ENCODE results near the gene KIAA1958. TPM values are rescaled to one million over a fixed set of nuclear protein-coding genes. Genes with fewer than 3 reads are reported as not detected.
A peak's percentile ranks its signal among the peaks of the same experiment; 100 is the strongest.

KIAA1958 gene
- total and polyA plus RNA-seq, 2 donors (not counting 1 experiment from before 2014, with no cell fraction given): 2.4 to 15.3 TPM

GRCh38 chr9:112548051-112548440 is 61.4 kb downstream of the KIAA1958 start:
- ATAC-seq (ENCODE audit: low read depth) (no peak), DNase-seq (no peak)
- no CpG with 5 or more reads among the region's 4 CpGs for WGBS (ENCODE audit: insufficient coverage)
- H3K4me1 ChIP-seq (ENCODE audit: control insufficient read depth in 2 of 2, insufficient read depth in 2 of 2, low read length in 2 of 2): peaks cover 3 to 10% of the 10 kb centered on the region in 2 donors
- H3K36me3 ChIP-seq (replicated peaks in 1 of 2; ENCODE audit: control extremely low read depth in 1 of 2, control insufficient read depth in 1 of 2, extremely low read depth in 1 of 2, insufficient read depth in 2 of 2, low read length in 1 of 2): no peaks in the 10 kb centered on the region
- intact Hi-C loops (cut with micrococcal nuclease): no loop called here
- no peaks in the 10 kb centered on the region for H3K27me3 Mint-ChIP-seq
- no peaks in the 10 kb centered on the region for H3K9me3 ChIP-seq (ENCODE audit: control extremely low read depth in 1 of 3, control insufficient read depth in 2 of 3, insufficient read depth in 1 of 3, low read length in 2 of 3)
- ChIA-PET CTCF (interaction anchor here (0.6 kb wide), 1 partner anchor 56 kb away, joined by 3 read pairs; no protein-coding TSS in a partner anchor), POLR2A (no interaction called here)
- TF ChIP-seq CTCF (IDR thresholded peaks at IDR 0.05) (no peak), EZH2 (IDR thresholded peaks at IDR 0.05; ENCODE audit: borderline replicate concordance, insufficient read depth, low read depth, low read length, poor library complexity, severe bottlenecking) (no peak)
- no peak overlapping the region for H3K4me3 Mint-ChIP-seq
- no peaks in the 10 kb centered on the region for H3K27me3 ChIP-seq (replicated peaks in 1 of 4; ENCODE audit: control extremely low read depth in 1 of 4, control insufficient read depth in 3 of 4, insufficient read depth in 4 of 4, low read length in 3 of 4)
- H3K4me1 Mint-ChIP-seq: peaks cover 24% of the 10 kb centered on the region
- no peaks in the 10 kb centered on the region for H4K20me1 ChIP-seq (ENCODE audit: control insufficient read depth, insufficient read depth, low read length, poor library complexity, severe bottlenecking)
- no peak overlapping the region for H3K4me3 ChIP-seq (ENCODE audit: control extremely low read depth in 1 of 5, extremely low read depth in 1 of 5, insufficient read depth in 1 of 5, low read depth in 2 of 5, low read length in 4 of 5)
- H3K9ac ChIP-seq (ENCODE audit: low read length): no peak overlapping the region
- H3K79me2 ChIP-seq (ENCODE audit: control insufficient read depth, insufficient read depth, low read length): peaks cover 18% of the 10 kb centered on the region
- H3K27ac Mint-ChIP-seq: no peak overlapping the region
- H2AFZ ChIP-seq (ENCODE audit: insufficient read depth, low read depth, low read length, poor library complexity, severe bottlenecking): no peak overlapping the region
- H3K4me2 ChIP-seq (replicated peaks; ENCODE audit: low read depth, low read length, poor library complexity, severe bottlenecking): no peak overlapping the region
- H3K27ac ChIP-seq (ENCODE audit: low read length in 2 of 2): no peak overlapping the region
- H3K9me3 Mint-ChIP-seq (ENCODE audit: insufficient read depth): no peaks in the 10 kb centered on the region

- no peak overlapping the region for H3K27ac ChIP-seq (ENCODE audit: low read length in 2 of 2)
- peaks cover 3 to 10% of the 10 kb centered on the region in 2 donors for H3K4me1 ChIP-seq (ENCODE audit: control insufficient read depth in 2 of 2, insufficient read depth in 2 of 2, low read length in 2 of 2)
- intact Hi-C loops (cut with micrococcal nuclease): no loop called here
- POLR2A ChIA-PET: no interaction called here
- WGBS (ENCODE audit: insufficient coverage): 100% methylated on average over 1 of the region's 4 CpGs
- TF ChIP-seq EZH2 (IDR thresholded peaks at IDR 0.05; ENCODE audit: borderline replicate concordance, insufficient read depth, low read depth, low read length, poor library complexity, severe bottlenecking) (no peak), CTCF (IDR thresholded peaks at IDR 0.05) (no peak)
- H3K4me2 ChIP-seq (replicated peaks; ENCODE audit: low read depth, low read length, poor library complexity, severe bottlenecking): peak overlapping the region; percentile 6
- no peak overlapping the region for H3K9ac ChIP-seq (ENCODE audit: low read length)
- Mint-ChIP-seq H3K27ac (no peak overlapping the region), H3K4me1 (peaks cover 24% of the 10 kb centered on the region), H3K4me3 (no peak overlapping the region), H3K9me3 (ENCODE audit: insufficient read depth) (no peaks in the 10 kb centered on the region), H3K27me3 (no peaks in the 10 kb centered on the region)
- no peak overlapping the region for H3K4me3 ChIP-seq (ENCODE audit: control extremely low read depth in 1 of 5, extremely low read depth in 1 of 5, insufficient read depth in 1 of 5, low read depth in 2 of 5, low read length in 4 of 5)
- CTCF ChIA-PET: interaction anchor here (0.5 kb wide), 1 partner anchor 1389 kb away, joined by 3 read pairs; no protein-coding TSS in a partner anchor
- peaks cover 18% of the 10 kb centered on the region for H3K79me2 ChIP-seq (ENCODE audit: control insufficient read depth, insufficient read depth, low read length)
- DNase-seq (no peak), ATAC-seq (ENCODE audit: low read depth) (no peak)
- no peaks in the 10 kb centered on the region for H4K20me1 ChIP-seq (ENCODE audit: control insufficient read depth, insufficient read depth, low read length, poor library complexity, severe bottlenecking)
- H2AFZ ChIP-seq (ENCODE audit: insufficient read depth, low read depth, low read length, poor library complexity, severe bottlenecking): no peak overlapping the region
- no peaks in the 10 kb centered on the region for H3K27me3 ChIP-seq (replicated peaks in 1 of 4; ENCODE audit: control extremely low read depth in 1 of 4, control insufficient read depth in 3 of 4, insufficient read depth in 4 of 4, low read length in 3 of 4)
- no peaks in the 10 kb centered on the region for H3K9me3 ChIP-seq (ENCODE audit: control extremely low read depth in 1 of 3, control insufficient read depth in 2 of 3, insufficient read depth in 1 of 3, low read length in 2 of 3)
- H3K36me3 ChIP-seq (replicated peaks in 1 of 2; ENCODE audit: control extremely low read depth in 1 of 2, control insufficient read depth in 1 of 2, extremely low read depth in 1 of 2, insufficient read depth in 2 of 2, low read length in 1 of 2): no peaks in the 10 kb centered on the region
These were observed 62.4 kb downstream of the KIAA1958 start for GRCh38 chr9:112548836-112549595.
